IPS-NIHi7 (cell line): ENCODE measurements around the gene MT1E.
"Not testable (repeated sequence)": the region's sequence is repeated elsewhere in the genome, so short reads cannot be mapped to it uniquely, and the experiment has no call there.

Experiments
- DNase-seq: peaks from one replicate; pipeline ENCODE4 v3.0.0; 2012; ENCODE audit warnings: mixed read lengths; ENCODE audit errors: extremely low spot score

MT1E gene

GRCh38 chr16:56625140-56625942 is at the start of gene MT1E:
Gene MT1E, plus strand, starts transcription at chr16:56625781. Its CDS starts 71 bp downstream, at chr16:56625852.
- DNase-seq, result peak; percentile 73

DNA sequence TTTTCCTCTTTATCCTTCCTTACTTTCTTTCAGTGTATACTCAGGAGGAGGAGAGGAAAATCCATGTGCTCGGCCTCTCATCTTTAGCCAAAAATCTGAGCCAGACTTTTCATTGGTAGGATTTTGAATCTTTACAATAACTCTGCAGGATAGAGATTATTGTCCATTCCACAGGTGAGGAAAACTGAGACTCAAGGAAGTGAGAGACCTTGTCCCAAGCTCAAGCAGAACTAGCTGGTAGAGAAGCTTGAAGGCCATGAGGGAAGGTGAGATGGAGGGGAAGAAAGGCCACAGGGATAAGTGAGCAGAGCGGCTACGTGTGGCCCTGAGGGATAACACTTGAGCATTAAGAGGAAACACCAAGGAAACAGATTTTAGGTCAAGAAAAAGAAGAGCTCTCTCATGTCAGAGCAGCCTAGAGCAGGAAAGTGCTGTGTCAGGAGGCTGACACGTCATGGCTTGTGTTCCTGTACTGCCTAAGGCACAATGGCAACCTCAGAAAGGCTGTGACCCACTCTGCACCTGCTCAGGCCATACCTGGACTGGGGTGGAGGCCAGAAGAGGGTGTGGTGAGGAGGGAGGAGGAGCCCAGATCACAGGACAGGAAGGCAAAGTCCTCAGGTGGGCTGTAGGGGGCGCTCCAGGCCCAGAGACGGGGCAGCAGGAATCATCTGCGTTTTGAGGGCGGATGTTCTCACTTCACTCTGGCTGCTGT is 48.8 kb upstream of the MT1E start:
- peak; percentile 92 for DNase-seq

GRCh38 chr16:56577300-56577625 is 48.3 kb upstream of the MT1E start:
- no peak for DNase-seq

DNA sequence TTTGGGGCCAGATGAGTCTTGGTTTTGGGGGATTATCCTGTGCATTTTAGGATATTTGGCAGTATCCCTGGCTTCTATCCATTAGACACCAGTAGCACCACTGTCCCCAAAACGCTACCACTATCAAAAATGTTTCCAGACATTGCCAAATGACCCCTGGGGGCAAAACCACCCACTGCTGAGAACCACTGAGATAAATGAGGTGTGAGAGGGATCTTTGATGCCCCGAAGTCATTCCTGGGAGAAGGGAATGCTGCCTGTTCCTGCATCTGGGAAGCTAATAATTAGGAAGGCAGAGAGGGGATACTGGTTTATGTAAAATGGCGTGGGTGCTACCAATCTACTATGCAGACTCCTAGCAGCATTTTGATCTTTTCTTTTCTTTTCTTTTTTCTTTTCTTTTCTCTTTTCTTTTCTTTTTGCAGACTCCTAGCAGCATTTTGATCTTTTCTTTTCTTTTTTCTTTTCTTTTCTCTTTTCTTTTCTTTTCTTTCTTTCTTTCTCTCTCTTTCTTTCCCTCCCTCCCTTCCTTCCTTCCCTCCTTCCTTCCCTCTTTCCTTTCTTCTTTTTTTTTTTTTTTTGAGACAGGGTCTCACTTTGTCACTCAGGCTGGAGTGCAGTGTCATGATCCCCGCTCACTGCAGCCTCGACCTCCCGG is 45.1 kb upstream of the MT1E start:
- DNase-seq, result no peak

GRCh38 chr16:56582911-56583310 is 42.7 kb upstream of the MT1E start:
- not testable (repeated sequence) for DNase-seq

- no peak for DNase-seq
These were observed 42.0 kb upstream of the MT1E start for GRCh38 chr16:56583351-56584168.

- DNase-seq, result no peak
These were observed 41.3 kb upstream of the MT1E start for GRCh38 chr16:56584276-56584675.

DNA sequence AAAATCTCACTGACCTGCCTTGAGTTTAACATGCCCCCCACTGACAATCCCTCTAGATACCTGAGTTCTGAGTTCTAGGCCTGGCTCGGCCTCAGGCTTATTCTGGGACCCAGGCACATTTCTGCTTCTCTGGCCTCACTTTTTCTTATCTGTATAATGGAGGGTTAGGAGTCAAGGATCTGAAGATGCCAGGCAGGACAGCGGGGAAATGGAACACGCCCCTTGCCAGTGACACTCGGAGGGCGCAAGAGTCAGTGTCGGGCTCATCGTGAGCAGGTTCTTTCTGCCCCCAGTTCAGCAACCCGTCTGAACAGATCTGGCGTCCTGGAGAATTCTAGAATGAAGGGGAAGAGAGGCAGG is 36.8 kb upstream of the MT1E start:
- DNase-seq, result no peak

- peak; percentile 71 for DNase-seq
These were observed 36.2 kb upstream of the MT1E start, which contains the start of gene MT3 for GRCh38 chr16:56589141-56590039. Gene MT3, plus strand, starts transcription at chr16:56589528. Its CDS starts 63 bp downstream, at chr16:56589591.

- no peak for DNase-seq
These were observed 34.1 kb upstream of the MT1E start for GRCh38 chr16:56591377-56592060.

GRCh38 chr16:56593573-56594291 is 31.8 kb upstream of the MT1E start:
- DNase-seq, result no peak

DNA sequence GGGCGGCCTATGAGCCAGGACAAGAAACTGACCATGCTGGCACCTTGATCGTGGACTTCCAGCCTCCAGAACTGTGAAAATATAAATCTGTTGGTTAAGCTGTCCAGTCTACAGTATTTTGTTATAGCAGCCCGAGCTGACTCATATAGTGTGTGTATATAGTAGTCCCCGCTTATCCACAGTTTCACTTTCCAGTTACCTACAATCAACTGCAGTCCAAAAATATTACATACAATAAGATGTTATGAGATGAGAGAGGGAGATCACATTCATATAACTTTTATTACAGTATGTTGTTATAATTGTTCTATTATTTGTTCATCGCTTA is 31.3 kb upstream of the MT1E start:
- no peak for DNase-seq

- peak; percentile 58 for DNase-seq
These were observed 25.1 kb upstream of the MT1E start for GRCh38 chr16:56600398-56600999.

DNA sequence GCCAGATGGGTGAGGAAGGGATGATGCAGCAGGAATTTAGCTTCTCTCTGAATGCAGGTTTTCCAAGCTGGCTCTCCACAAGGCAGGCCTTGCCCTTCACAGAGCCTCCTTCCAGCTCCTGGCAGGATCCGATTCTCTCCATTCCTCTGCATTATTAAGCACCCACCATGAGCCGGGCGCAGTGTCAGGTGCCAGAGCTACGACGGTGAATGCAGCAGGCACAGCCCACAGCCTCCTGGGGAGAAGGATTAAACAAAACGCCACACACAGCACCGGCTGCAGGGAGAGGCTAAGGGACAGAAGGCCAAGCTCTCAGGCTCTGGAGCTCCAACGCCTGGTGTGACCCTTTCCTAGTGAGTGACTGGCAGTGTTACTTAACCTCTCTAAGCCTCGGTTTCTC is 24.3 kb upstream of the MT1E start:
- no peak for DNase-seq

GRCh38 chr16:56603589-56603988 is 22.0 kb upstream of the MT1E start:
- DNase-seq, result peak; percentile 74

- DNase-seq, result no peak
These were observed 20.6 kb upstream of the MT1E start for GRCh38 chr16:56604966-56605365.

- DNase-seq, result no peak
These were observed 20.1 kb upstream of the MT1E start for GRCh38 chr16:56605475-56605874.

DNA sequence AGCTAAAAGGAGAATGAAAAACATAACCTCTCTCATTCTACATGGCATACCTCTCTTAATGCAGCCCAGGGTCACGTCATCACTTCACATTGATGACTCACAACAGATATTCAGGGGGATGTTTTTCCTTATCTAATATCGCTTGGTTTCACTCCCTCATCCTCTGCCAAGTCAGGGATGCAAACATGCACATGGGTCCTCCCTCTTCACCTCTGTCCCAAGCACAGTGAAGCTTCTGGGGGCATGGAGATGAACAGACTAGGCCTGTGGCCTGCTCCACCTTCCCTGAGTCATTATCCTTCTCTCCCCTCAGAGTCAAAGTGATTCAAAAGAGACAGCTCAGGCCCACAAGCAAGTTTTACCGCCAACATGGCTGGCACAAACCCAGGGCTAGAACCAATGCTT is 19.5 kb upstream of the MT1E start:
- no peak for DNase-seq

DNA sequence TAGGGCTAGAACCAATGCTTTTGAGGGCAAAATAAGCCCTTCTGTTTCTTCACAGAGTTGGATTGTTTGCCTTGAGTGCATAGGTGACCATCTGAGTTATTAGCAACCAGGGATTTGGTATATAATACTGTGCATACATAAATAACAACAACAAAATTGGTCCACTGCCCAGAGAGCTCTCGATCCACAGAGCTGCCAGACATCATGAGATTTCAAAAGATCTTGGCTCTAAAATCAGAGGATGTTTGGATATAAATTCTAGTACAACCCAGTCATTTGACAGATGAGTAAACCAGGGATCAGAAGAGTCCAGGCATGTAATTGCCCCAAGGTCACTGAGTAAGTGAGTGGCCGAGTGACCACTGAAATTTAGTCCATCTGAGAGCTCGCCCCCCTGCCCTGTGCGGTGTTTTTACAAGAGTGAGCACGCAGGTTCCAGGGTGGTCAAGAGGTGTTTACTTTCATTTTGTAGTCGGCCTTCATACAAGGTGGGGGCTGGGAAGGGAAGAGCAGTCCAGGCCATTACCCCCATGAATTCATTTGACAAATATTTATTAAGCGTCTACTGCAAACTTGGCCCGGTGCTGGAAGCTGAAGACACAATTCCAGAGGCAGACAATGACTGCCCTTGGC is 19.0 kb upstream of the MT1E start:
- no peak for DNase-seq
